Ishikawa (cell line): ENCODE measurements around the gene CHN1.

Experiments
- EP300 ChIP-seq: IDR thresholded peaks from 2 replicates; pipeline ENCODE4 v1.6.1; 2012; ENCODE audit warnings: borderline replicate concordance
- FOXM1 ChIP-seq: IDR thresholded peaks from 2 replicates; pipeline ENCODE4 v1.6.1; 2012; ENCODE audit warnings: low read depth, borderline replicate concordance
- RAD21 ChIP-seq: IDR thresholded peaks from 2 replicates; pipeline ENCODE4 v1.6.1; 2012; ENCODE audit warnings: low read depth
- TAF1 ChIP-seq: IDR thresholded peaks from 2 replicates; pipeline ENCODE4 v1.6.1; 2012; ENCODE audit warnings: low read depth, mild to moderate bottlenecking
- YY1 ChIP-seq: IDR thresholded peaks from 2 replicates; pipeline ENCODE4 v1.6.1; 2012; ENCODE audit warnings: low read depth
- ZBTB7A ChIP-seq: IDR thresholded peaks from 2 replicates; pipeline ENCODE4 v1.6.1; 2012; ENCODE audit warnings: low read depth
- TF ChIP-seq, protein P1 (sequence below): IDR thresholded peaks from 2 replicates; pipeline ENCODE4 v1.6.1; 2012; ENCODE audit warnings: low read depth, mild to moderate bottlenecking
- TF ChIP-seq, protein P2 (sequence below): IDR thresholded peaks from 2 replicates; pipeline ENCODE4 v1.6.1; 2012

DNA sequence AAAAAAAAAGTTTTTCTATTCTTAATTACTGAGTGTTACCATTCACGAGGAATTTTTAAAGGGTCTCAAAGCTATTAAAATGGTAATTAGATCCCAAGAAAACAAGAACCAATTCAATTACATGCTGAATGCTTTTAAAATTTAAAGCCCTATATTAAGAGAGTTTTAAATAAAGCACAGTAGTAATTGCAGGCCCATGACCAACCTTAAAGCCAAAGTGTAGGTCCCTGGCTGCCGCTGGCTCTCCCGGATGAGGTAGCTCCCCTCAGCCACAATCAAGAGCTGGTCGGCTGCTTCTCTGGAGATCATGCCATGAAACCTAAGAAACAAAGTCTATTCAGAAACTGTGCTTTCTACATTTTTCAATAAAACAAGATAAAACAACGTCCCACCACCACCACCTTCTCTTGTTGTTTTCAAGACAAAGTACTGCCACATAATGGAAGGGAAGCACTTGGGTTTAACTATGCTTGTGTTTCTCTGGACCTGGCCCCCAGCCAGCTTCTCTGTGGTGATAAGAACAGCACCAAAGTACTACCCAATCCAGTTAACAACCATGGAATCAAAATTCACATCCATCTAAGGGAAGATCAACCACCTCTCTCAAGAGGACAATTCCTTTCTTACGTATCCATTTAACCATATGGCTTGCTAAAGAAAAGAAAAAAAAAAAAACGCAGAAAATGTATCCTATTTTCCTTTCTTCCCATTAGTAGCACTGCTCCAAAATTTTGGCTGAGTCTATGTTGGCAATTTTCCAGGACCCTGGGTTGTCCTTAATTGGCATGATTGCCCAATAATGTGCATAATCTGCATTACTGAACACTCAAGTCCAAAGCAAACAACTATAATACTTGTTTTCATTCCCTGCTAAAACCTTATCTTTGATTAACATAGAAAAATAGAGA is 90.1 kb downstream of the CHN1 start:
- TF ChIP-seq YY1 (no peak), EP300 (no peak), ZBTB7A (no peak), TAF1 (no peak), FOXM1 (no peak), RAD21 (no peak)
- TF ChIP-seq, protein P1, sequence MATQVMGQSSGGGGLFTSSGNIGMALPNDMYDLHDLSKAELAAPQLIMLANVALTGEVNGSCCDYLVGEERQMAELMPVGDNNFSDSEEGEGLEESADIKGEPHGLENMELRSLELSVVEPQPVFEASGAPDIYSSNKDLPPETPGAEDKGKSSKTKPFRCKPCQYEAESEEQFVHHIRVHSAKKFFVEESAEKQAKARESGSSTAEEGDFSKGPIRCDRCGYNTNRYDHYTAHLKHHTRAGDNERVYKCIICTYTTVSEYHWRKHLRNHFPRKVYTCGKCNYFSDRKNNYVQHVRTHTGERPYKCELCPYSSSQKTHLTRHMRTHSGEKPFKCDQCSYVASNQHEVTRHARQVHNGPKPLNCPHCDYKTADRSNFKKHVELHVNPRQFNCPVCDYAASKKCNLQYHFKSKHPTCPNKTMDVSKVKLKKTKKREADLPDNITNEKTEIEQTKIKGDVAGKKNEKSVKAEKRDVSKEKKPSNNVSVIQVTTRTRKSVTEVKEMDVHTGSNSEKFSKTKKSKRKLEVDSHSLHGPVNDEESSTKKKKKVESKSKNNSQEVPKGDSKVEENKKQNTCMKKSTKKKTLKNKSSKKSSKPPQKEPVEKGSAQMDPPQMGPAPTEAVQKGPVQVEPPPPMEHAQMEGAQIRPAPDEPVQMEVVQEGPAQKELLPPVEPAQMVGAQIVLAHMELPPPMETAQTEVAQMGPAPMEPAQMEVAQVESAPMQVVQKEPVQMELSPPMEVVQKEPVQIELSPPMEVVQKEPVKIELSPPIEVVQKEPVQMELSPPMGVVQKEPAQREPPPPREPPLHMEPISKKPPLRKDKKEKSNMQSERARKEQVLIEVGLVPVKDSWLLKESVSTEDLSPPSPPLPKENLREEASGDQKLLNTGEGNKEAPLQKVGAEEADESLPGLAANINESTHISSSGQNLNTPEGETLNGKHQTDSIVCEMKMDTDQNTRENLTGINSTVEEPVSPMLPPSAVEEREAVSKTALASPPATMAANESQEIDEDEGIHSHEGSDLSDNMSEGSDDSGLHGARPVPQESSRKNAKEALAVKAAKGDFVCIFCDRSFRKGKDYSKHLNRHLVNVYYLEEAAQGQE = no peak
- TF ChIP-seq, protein P2, sequence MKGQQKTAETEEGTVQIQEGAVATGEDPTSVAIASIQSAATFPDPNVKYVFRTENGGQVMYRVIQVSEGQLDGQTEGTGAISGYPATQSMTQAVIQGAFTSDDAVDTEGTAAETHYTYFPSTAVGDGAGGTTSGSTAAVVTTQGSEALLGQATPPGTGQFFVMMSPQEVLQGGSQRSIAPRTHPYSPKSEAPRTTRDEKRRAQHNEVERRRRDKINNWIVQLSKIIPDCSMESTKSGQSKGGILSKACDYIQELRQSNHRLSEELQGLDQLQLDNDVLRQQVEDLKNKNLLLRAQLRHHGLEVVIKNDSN = no peak
